Stimulated activated CD4-positive, alpha-beta T cell treated with anti-CD3 and anti-CD28 coated beads, TNF-alpha, amount 100 ng/mL, for 4 hours (primary cell): ENCODE results near the gene NUDT16L1.
"Not testable (repeated sequence)": the region's sequence is repeated elsewhere in the genome, so short reads cannot be mapped to it uniquely, and the experiment has no call there.

Experiments
- DNase-seq, 3 experiments: peaks; one replicate each; pipeline ENCODE4 v3.0.0-alpha.2; 2020; ENCODE audit warnings: low read depth in 3 of 3

NUDT16L1 gene

GRCh38 chr16:4718466-4718865, 25.1 kb downstream of the NUDT16L1 start:
- no peak for DNase-seq

- no peak for DNase-seq
Observed at GRCh38 chr16:4723071-4723767, 29.9 kb downstream of the NUDT16L1 start.

GRCh38 chr16:4724661-4725270, 31.4 kb downstream of the NUDT16L1 start:
- DNase-seq = no peak

GRCh38 chr16:4726616-4727015, 33.3 kb downstream of the NUDT16L1 start:
- no peak for DNase-seq

GRCh38 chr16:4728676-4729075, 35.3 kb downstream of the NUDT16L1 start:
- no peak for DNase-seq

- no peak for DNase-seq
Observed at GRCh38 chr16:4729876-4730275, 36.5 kb downstream of the NUDT16L1 start.

GRCh38 chr16:4733211-4733742, 39.9 kb downstream of the NUDT16L1 start:
- DNase-seq = no peak

- DNase-seq = peak in 2 of 3 experiments; percentile 3 to 13
Observed at GRCh38 chr16:4733747-4734062, 40.3 kb downstream of the NUDT16L1 start.

- peak; percentile 55 to 66 (median 57) for DNase-seq
Observed at GRCh38 chr16:4734063-4734729, 40.8 kb downstream of the NUDT16L1 start, which contains the start of the genes ANKS3 and DNAAF8. TSS of gene ANKS3 (minus strand) at chr16:4734271. CDS start at chr16:4730149, 4,122 bp downstream. TSS of gene DNAAF8 (plus strand) at chr16:4734537. CDS start at chr16:4736515, 1,978 bp downstream.

GRCh38 chr16:4734730-4735535, 41.6 kb downstream of the NUDT16L1 start:
- DNase-seq = peak; percentile 89 to 93 (median 89)

- DNase-seq = no peak
Observed at GRCh38 chr16:4736546-4736945, 43.2 kb downstream of the NUDT16L1 start.

- DNase-seq = no peak
Observed at GRCh38 chr16:4737545-4737944, 44.2 kb downstream of the NUDT16L1 start.

GRCh38 chr16:4738370-4738769, 45.0 kb downstream of the NUDT16L1 start:
- not testable (repeated sequence) for DNase-seq

GRCh38 chr16:4743226-4743878, 50.0 kb downstream of the NUDT16L1 start:
- DNase-seq = no peak

- no peak for DNase-seq
Observed at GRCh38 chr16:4744555-4745273, 51.4 kb downstream of the NUDT16L1 start.

- DNase-seq = no peak
Observed at GRCh38 chr16:4745274-4745569, 51.9 kb downstream of the NUDT16L1 start.
